Lung (tissue), 12 donors: ENCODE data around the gene ADSL. TPM values are rescaled to one million over a fixed set of nuclear protein-coding genes. Genes with fewer than 3 reads are reported as not detected.

Source experiments
- ATAC-seq: fragments of 200-7000 bp; cut with Tn5 transposase; one replicate; pipeline ENCODE4 v1.9.1; 2020; ENCODE audit warnings: moderate number of reproducible peaks; ENCODE audit not compliant: insufficient read depth, low FRiP score
- DNase-seq, 3 donors: peaks; one replicate each; pipeline ENCODE4 v3.0.0-alpha.2; 2013 to 2017
- H3K27ac ChIP-seq, 2 donors: one replicate each; pipeline ENCODE4 v1.5.1; 2013; ENCODE audit warnings: mild to moderate bottlenecking in 2 of 2, moderate library complexity in 2 of 2, control low read depth in 1 of 2, inconsistent platforms in 1 of 2, low read depth in 1 of 2, low read length in 1 of 2
- H3K27me3 ChIP-seq, 3 donors: one replicate each; pipeline ENCODE4 v1.5.1; 2013; ENCODE audit warnings: low read length in 2 of 3; ENCODE audit not compliant: control insufficient read depth in 3 of 3, insufficient read depth in 3 of 3
- H3K36me3 ChIP-seq, 4 donors: one replicate each; pipeline ENCODE4 v1.5.1; 2013; ENCODE audit warnings: low read length in 4 of 4, mild to moderate bottlenecking in 1 of 4, moderate library complexity in 1 of 4; ENCODE audit not compliant: control insufficient read depth in 4 of 4, insufficient read depth in 4 of 4
- H3K4me1 ChIP-seq, 5 donors: one replicate each; pipeline ENCODE4 v1.5.1; 2013; ENCODE audit warnings: low read length in 5 of 5, mild to moderate bottlenecking in 2 of 5, moderate library complexity in 1 of 5; ENCODE audit not compliant: control insufficient read depth in 5 of 5, insufficient read depth in 5 of 5
- H3K4me3 ChIP-seq: one replicate; pipeline ENCODE4 v1.5.1; 2013; ENCODE audit warnings: mild to moderate bottlenecking, control low read depth, moderate library complexity
- H3K9ac ChIP-seq, 2 donors: one replicate each; pipeline ENCODE4 v1.5.1; 2013; ENCODE audit warnings: low read length in 2 of 2, control low read depth in 1 of 2; ENCODE audit not compliant: insufficient read depth in 1 of 2
- H3K9me3 ChIP-seq, 4 donors: one replicate each; pipeline ENCODE4 v1.5.1; 2013; ENCODE audit warnings: low read length in 3 of 4, mild to moderate bottlenecking in 1 of 4, moderate library complexity in 1 of 4; ENCODE audit not compliant: control insufficient read depth in 4 of 4, insufficient read depth in 3 of 4
- WGBS, 2 donors: extraction: QIAGEN DNeasy Blood & Tissue Kit; methylation state at CpG; one replicate each; pipeline ENCODE4 v1.1.7; 2013; 5-methylcytosine and 5-hydroxymethylcytosine counted together
- polyA plus RNA-seq, 2 donors: library from polyadenylated mRNA; stranded (reverse); fragments of 200-250 nt; gene quantifications; one replicate each; pipeline ENCODE4 v1.2.1, GENCODE V29; 2013
- total RNA-seq, 2 donors: library from RNA; depleted of rRNA in 1 of 2; stranded (reverse); fragments of >200 nt in 1 of 2; gene quantifications; one replicate each; pipeline ENCODE4 v1.2.1, GENCODE V29; 2014 to 2021
- TF ChIP-seq, protein P1 (sequence below): IDR thresholded peaks from 2 replicates; pipeline ENCODE4 v1.5.1; 2012; ENCODE audit warnings: mild to moderate bottlenecking; ENCODE audit errors: control extremely low read depth, extremely low read depth
- donor health status: control.
- donor health status: control.
- donor health status: Bipolar disorder and iron deficiency.
- donor health status: healthy.
- donor health status: DM: yes; HTN: yes; CAD: no.

Gene ADSL
- total and polyA plus RNA-seq, 4 donors: 35.2 to 62.9 (median 43.0) TPM

DNA sequence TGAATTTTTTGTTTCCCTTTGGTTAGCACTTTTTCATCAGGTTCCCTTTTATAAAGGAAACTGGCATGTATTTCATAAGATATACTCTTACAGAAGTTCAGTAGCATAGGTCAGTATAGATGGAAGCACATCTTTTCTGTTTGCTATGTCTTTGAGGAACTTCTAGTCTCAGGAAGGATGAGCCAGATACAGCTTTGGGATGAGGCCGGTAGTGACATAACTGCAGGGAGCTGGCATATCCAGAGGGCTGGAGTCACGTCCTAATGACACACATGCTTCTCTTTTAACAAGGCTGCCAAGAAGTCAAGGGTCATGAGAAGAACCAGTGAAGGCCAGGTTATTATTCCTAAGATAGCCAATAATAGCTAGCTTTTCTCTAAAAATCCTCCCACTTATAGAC is 33.3 kb upstream of the ADSL start:
- Histone ChIP-seq H3K27ac (peak overlapping the region in 1 of 2 donors; percentile 28), H3K36me3 (peaks cover 29 to 71% (median 48%) of the 10 kb centered on the region in 4 donors), H3K4me3 (no peak overlapping the region), H3K9me3 (no peaks in the 10 kb centered on the region), H3K9ac (no peak overlapping the region), H3K27me3 (no peaks in the 10 kb centered on the region), H3K4me1 (peaks cover 0 to 1% (median 0%) of the 10 kb centered on the region in 5 donors)
- TF ChIP-seq, protein P1, sequence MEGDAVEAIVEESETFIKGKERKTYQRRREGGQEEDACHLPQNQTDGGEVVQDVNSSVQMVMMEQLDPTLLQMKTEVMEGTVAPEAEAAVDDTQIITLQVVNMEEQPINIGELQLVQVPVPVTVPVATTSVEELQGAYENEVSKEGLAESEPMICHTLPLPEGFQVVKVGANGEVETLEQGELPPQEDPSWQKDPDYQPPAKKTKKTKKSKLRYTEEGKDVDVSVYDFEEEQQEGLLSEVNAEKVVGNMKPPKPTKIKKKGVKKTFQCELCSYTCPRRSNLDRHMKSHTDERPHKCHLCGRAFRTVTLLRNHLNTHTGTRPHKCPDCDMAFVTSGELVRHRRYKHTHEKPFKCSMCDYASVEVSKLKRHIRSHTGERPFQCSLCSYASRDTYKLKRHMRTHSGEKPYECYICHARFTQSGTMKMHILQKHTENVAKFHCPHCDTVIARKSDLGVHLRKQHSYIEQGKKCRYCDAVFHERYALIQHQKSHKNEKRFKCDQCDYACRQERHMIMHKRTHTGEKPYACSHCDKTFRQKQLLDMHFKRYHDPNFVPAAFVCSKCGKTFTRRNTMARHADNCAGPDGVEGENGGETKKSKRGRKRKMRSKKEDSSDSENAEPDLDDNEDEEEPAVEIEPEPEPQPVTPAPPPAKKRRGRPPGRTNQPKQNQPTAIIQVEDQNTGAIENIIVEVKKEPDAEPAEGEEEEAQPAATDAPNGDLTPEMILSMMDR: no peak
- 45 to 68% methylated on average over 2 of the region's 2 CpGs for WGBS, 2 donors
- ATAC-seq (no peak), DNase-seq (no peak)

DNA sequence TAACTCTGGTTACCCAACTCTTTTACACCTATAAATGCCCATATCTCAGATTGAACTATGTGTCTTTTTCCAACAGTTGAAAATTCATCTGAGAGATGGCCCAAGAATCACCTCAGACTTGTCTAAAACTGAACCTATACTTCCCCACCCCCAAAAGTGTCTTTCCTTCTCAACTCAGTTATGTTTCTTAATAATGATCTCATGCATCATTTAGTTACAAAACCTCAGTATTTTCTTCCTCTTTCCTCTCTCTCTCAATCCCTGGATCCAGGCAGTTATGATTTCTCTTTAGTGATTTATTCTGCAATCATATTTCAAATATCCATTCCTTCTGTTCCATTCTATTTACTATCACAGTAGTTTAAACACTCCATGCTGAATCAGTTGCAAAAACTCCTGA is 32.3 kb upstream of the ADSL start:
- TF ChIP-seq, protein P1: no peak
- no peak overlapping the region for H3K9ac ChIP-seq
- peaks cover 0 to 1% (median 0%) of the 10 kb centered on the region in 5 donors for H3K4me1 ChIP-seq
- no peak overlapping the region for H3K4me3 ChIP-seq
- no peak overlapping the region for H3K27ac ChIP-seq
- H3K27me3 ChIP-seq: no peaks in the 10 kb centered on the region
- DNase-seq: no peak
- H3K9me3 ChIP-seq: no peaks in the 10 kb centered on the region
- H3K36me3 ChIP-seq: peaks cover 28 to 67% (median 46%) of the 10 kb centered on the region in 4 donors
- ATAC-seq: no peak

DNA sequence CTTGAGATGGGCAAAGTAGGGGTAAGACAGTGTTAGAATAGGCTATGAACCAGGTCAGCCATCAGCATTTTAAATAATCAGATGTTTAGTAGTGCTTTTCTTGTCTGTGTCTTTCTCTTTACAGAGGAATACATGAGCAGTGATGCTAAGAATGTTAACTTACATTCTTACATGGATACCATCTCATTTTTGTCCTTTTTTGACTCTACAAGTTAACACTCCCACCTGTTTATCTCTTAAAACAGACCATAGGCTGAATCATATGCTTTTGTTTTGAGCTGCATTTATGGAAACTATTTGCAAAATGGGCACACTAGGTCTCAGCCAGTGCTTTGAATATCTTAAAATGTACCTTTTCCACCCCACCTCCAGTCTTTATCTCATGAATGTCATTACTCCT is 25.6 kb upstream of the ADSL start:
- ATAC-seq (no peak), DNase-seq (no peak)
- TF ChIP-seq, protein P1: no peak
- Histone ChIP-seq H3K27me3 (no peaks in the 10 kb centered on the region), H3K36me3 (peaks cover 32 to 46% (median 34%) of the 10 kb centered on the region in 4 donors), H3K9ac (no peak overlapping the region), H3K27ac (no peak overlapping the region), H3K4me1 (peaks cover 0 to 19% (median 3%) of the 10 kb centered on the region in 5 donors), H3K9me3 (peaks cover 0 to 1% (median 0%) of the 10 kb centered on the region in 4 donors), H3K4me3 (no peak overlapping the region)

DNA sequence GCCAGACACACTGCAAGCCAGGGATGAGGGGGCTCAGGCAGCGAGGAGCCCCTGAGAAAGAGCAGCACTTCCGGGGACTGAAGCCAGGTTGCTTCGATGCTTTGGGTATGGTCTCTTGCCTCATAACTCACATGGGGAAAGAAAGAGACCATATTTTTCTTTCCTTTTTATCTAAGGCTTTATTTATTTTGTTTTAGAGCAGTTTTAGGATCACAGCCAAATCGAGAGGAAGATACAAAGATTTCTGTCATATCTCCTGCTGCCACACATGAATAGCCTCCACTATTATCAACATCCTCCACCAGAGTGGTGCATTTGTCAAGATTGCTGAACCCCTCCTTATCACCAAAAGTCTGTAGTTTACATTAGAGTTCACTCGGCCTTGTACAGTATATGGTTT is 24.3 kb upstream of the ADSL start:
- ATAC-seq (no peak), DNase-seq (peak; percentile 30 to 73 (median 60))
- TF ChIP-seq, protein P1: no peak
- Histone ChIP-seq H3K27me3 (no peaks in the 10 kb centered on the region), H3K9ac (peak overlapping the region in 1 of 2 donors; percentile 3), H3K36me3 (peaks cover 24 to 36% (median 26%) of the 10 kb centered on the region in 4 donors), H3K4me3 (no peak overlapping the region), H3K4me1 (peaks cover 0 to 30% (median 5%) of the 10 kb centered on the region in 5 donors), H3K27ac (no peak overlapping the region), H3K9me3 (peaks cover 0 to 1% (median 0%) of the 10 kb centered on the region in 4 donors)
- 60 to 69% methylated on average over 5 of the region's 5 CpGs for WGBS, 2 donors
